ENCODE data around the gene CKM.
"Not testable (repeated sequence)": the region's sequence is repeated elsewhere in the genome, so short reads cannot be mapped to it uniquely, and the experiment has no call there.

DNA sequence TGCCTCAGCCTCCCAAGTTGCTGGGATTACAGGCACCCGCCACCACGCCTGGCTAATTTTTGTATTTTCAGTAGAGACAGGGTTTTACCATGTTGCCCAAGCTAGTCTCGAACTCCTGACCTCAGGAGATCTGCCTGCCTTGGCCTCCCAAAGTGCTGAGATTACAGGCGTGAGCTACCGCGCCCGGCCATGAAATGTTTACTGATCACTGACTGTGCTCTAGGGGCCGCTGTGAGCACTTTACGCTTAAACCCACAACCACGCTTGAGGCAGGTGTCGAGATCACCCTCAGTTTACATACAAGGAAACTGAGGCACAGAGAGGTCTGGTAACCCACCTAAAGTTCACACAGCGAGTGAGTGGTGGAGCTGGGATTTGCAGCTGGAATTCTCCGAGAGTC lies 52.7 kb downstream of the CKM start:
- TF ChIP-seq, protein P1, sequence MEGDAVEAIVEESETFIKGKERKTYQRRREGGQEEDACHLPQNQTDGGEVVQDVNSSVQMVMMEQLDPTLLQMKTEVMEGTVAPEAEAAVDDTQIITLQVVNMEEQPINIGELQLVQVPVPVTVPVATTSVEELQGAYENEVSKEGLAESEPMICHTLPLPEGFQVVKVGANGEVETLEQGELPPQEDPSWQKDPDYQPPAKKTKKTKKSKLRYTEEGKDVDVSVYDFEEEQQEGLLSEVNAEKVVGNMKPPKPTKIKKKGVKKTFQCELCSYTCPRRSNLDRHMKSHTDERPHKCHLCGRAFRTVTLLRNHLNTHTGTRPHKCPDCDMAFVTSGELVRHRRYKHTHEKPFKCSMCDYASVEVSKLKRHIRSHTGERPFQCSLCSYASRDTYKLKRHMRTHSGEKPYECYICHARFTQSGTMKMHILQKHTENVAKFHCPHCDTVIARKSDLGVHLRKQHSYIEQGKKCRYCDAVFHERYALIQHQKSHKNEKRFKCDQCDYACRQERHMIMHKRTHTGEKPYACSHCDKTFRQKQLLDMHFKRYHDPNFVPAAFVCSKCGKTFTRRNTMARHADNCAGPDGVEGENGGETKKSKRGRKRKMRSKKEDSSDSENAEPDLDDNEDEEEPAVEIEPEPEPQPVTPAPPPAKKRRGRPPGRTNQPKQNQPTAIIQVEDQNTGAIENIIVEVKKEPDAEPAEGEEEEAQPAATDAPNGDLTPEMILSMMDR (IDR thresholded peaks at IDR 0.05): not testable (repeated sequence)
- not testable (repeated sequence) for TF ChIP-seq POLR2A (IDR thresholded peaks at IDR 0.05)

All from thyroid gland (tissue), 4 donors.